Left renal cortex interstitium (tissue), 4 donors: ENCODE measurements around the gene C19orf53. TPM values are rescaled to one million over a fixed set of nuclear protein-coding genes. Genes with fewer than 3 reads are reported as not detected.
A peak's percentile ranks its signal among the peaks of the same experiment; 100 is the strongest.

Experiments
- DNase-seq, 4 donors: peaks; one replicate each; pipeline ENCODE4 v3.0.0-alpha.2; 2013; ENCODE audit warnings: low read depth in 4 of 4, low spot score in 2 of 4, missing footprints in 1 of 4
- polyA plus RNA-seq, 4 donors: library from polyadenylated mRNA; unstranded; fragments of 120-200 nt; gene quantifications; one replicate each; pipeline ENCODE4 v1.2.1, GENCODE V29; 2013; ENCODE audit not compliant: insufficient read length in 4 of 4

Gene C19orf53
- polyA plus RNA-seq, 4 donors = 97.5 to 149 (median 126) TPM

GRCh38 chr19:13794757-13795589 lies 20.7 kb downstream of the C19orf53 start, which contains the start of gene ZSWIM4:
ZSWIM4 (plus strand) TSS chr19:13795443; CDS start chr19:13795649, 206 bp downstream.
- peak; percentile 92 to 99 (median 96) for DNase-seq

- peak in 1 of 4 donors; percentile 13 for DNase-seq
These were observed 21.5 kb downstream of the C19orf53 start for GRCh38 chr19:13795595-13796300.

GRCh38 chr19:13796301-13797057 lies 22.2 kb downstream of the C19orf53 start:
- peak in 1 of 4 donors; percentile 13 for DNase-seq

- DNase-seq = no peak
These were observed 22.8 kb downstream of the C19orf53 start for GRCh38 chr19:13797058-13797440.

- DNase-seq = no peak
These were observed 23.6 kb downstream of the C19orf53 start for GRCh38 chr19:13797870-13798269.

GRCh38 chr19:13799669-13800068 lies 25.4 kb downstream of the C19orf53 start:
- no peak for DNase-seq

- no peak for DNase-seq
These were observed 28.8 kb downstream of the C19orf53 start for GRCh38 chr19:13803038-13803437.

GRCh38 chr19:13804830-13805683 lies 30.8 kb downstream of the C19orf53 start:
- no peak for DNase-seq

GRCh38 chr19:13806728-13807127 lies 32.5 kb downstream of the C19orf53 start:
- no peak for DNase-seq

GRCh38 chr19:13807421-13808021 lies 33.3 kb downstream of the C19orf53 start:
- DNase-seq = no peak

- no peak for DNase-seq
These were observed 34.6 kb downstream of the C19orf53 start for GRCh38 chr19:13808856-13809255.

GRCh38 chr19:13812544-13812943 lies 38.3 kb downstream of the C19orf53 start:
- DNase-seq = no peak

GRCh38 chr19:13813147-13813546 lies 38.9 kb downstream of the C19orf53 start:
- no peak for DNase-seq

GRCh38 chr19:13814550-13814949 lies 40.3 kb downstream of the C19orf53 start:
- no peak for DNase-seq

GRCh38 chr19:13817018-13817614 lies 42.9 kb downstream of the C19orf53 start:
- no peak for DNase-seq

- no peak for DNase-seq
These were observed 43.5 kb downstream of the C19orf53 start for GRCh38 chr19:13817615-13818371.

- DNase-seq = no peak
These were observed 45.0 kb downstream of the C19orf53 start for GRCh38 chr19:13819238-13819637.

GRCh38 chr19:13821292-13821691 lies 47.0 kb downstream of the C19orf53 start:
- DNase-seq = no peak

GRCh38 chr19:13823256-13823655 lies 49.0 kb downstream of the C19orf53 start:
- DNase-seq = no peak
